Gastrocnemius medialis (tissue), 4 donors: ENCODE data around the gene SOWAHD. TPM values are rescaled to one million over a fixed set of nuclear protein-coding genes. Genes with fewer than 3 reads are reported as not detected.
"Not testable (repeated sequence)": the region's sequence is repeated elsewhere in the genome, so short reads cannot be mapped to it uniquely, and the experiment has no call there.

Experiments used
- ATAC-seq, 2 donors: fragments of 150-250 bp; one replicate each; pipeline ENCODE4 v1.9.1; 2016
- DNase-seq, 2 donors: peaks; one replicate each; pipeline ENCODE4 v3.0.0-alpha.2; 2019
- H3K27ac ChIP-seq, 4 donors: fragments of 200-600 bp; sonication (generic); 1 replicate in 1 of 4; 2 replicates in 3 of 4; pipeline ENCODE4 v1.5.1; 2016 to 2018; ENCODE audit warnings: mild to moderate bottlenecking in 2 of 4, moderate library complexity in 1 of 4
- H3K27me3 ChIP-seq, 3 donors: fragments of 200-600 bp; sonication (generic) in 2 of 3; 1 replicate in 1 of 3; 2 replicates in 2 of 3; pipeline versions ENCODE4 v1.5.1 to v1.6.0; 2016 to 2019; ENCODE audit warnings: mild to moderate bottlenecking in 1 of 3, moderate library complexity in 1 of 3
- H3K36me3 ChIP-seq, 2 donors: fragments of 200-600 bp; sonication (generic) in 1 of 2; one replicate each; pipeline ENCODE4 v1.5.1; 2017 to 2018
- H3K4me1 ChIP-seq, 2 donors: fragments of 200-600 bp; sonication (generic) in 1 of 2; one replicate each; pipeline ENCODE4 v1.5.1; 2016 to 2017; ENCODE audit warnings: mild to moderate bottlenecking in 2 of 2
- H3K4me3 ChIP-seq, 4 donors: fragments of 200-600 bp; sonication (generic) in 3 of 4; 1 replicate in 1 of 4; 2 replicates in 3 of 4; pipeline ENCODE4 v1.5.1; 2016 to 2019; ENCODE audit warnings: mild to moderate bottlenecking in 2 of 4
- H3K9me3 ChIP-seq, 3 donors: fragments of 200-600 bp; sonication (generic) in 2 of 3; 1 replicate in 1 of 3; 2 replicates in 2 of 3; pipeline ENCODE4 v1.5.1; 2016 to 2019
- CTCF ChIP-seq, 5 experiments: fragments of 450-650 bp in 3 of 5; fragments of 200-600 bp in 2 of 5; sonication (generic) in 2 of 5; IDR thresholded peaks in 4 of 5; conservative IDR thresholded peaks in 1 of 5; 1 replicate in 4 of 5; 2 replicates in 1 of 5; pipeline ENCODE4 v1.5.1; 2016 to 2019; ENCODE audit warnings: antibody characterized with exemption in 5 of 5, mild to moderate bottlenecking in 3 of 5, moderate library complexity in 3 of 5
- POLR2A ChIP-seq, 2 donors: fragments of 450-650 bp; IDR thresholded peaks; one replicate each; pipeline ENCODE4 v1.6.1; 2017; ENCODE audit warnings: antibody characterized with exemption in 2 of 2, mild to moderate bottlenecking in 2 of 2, moderate library complexity in 2 of 2
- in situ Hi-C, 4 donors: fragments of 200-750 bp; cut with MboI; loops; one replicate each; pipeline versions ENCODE4 v1.15.0 to v1.8.0; 2017; ENCODE audit warnings: low sequenced_read_pairs in 4 of 4
- intact Hi-C: fragments of 100-400 bp; cut with DNase I; formaldehyde crosslinking; loops from one replicate; pipeline ENCODE4 v1.15.1; 2023; ENCODE audit warnings: low total_unique reads
- total RNA-seq, 4 donors: library from RNA; depleted of rRNA; stranded (reverse); fragments of >200 nt; gene quantifications; one replicate each; pipeline versions ENCODE4 v1.1.0 to v1.2.3, GENCODE V29; 2016

Gene SOWAHD
- total RNA-seq, 4 donors from 2014 or later, result 0.76 TPM; not detected in 3

GRCh38 chrX:119790977-119791436 lies 32.6 kb downstream of the SOWAHD start:
- H3K9me3 ChIP-seq, result no peaks in the 10 kb centered on the region
- in situ Hi-C loops, result no loop called here
- no peaks in the 10 kb centered on the region for H3K27me3 ChIP-seq
- no peak for TF ChIP-seq POLR2A (IDR thresholded peaks at IDR 0.05)
- peaks cover 14 to 26% of the 10 kb centered on the region in 2 donors for H3K4me1 ChIP-seq
- peak overlapping the region; percentile 76 to 95 (median 82) for H3K4me3 ChIP-seq
- peak; percentile 43 to 48 for ATAC-seq
- peak in 1 of 2 donors; percentile 21 for DNase-seq
- peak overlapping the region; percentile 94 to 96 (median 96) for H3K27ac ChIP-seq
- peaks cover 0 to 12% of the 10 kb centered on the region in 2 donors for H3K36me3 ChIP-seq
- intact Hi-C loops, result loop anchor here (1.0 to 5.0 kb wide), 5 partner anchors 62 to 322 kb away; partner anchors contain the start of genes NDUFA1, NKAP, NKRF and RNF113A

- DNase-seq (peak; percentile 71 to 80), ATAC-seq (peak; percentile 98)
- Histone ChIP-seq H3K27ac (peak within 1 kb of the TSS; percentile 94 to 96 (median 96)), H3K36me3 (peaks cover 0 to 9% of the 10 kb centered on the region in 2 donors), H3K9me3 (no peaks in the 10 kb centered on the region), H3K4me1 (peaks cover 14 to 26% of the 10 kb centered on the region in 2 donors), H3K27me3 (no peaks in the 10 kb centered on the region), H3K4me3 (peak within 1 kb of the TSS; percentile 76 to 95 (median 82))
- intact Hi-C loops, result loop anchor here (1.0 to 5.0 kb wide), 5 partner anchors 62 to 323 kb away; partner anchors contain the start of genes NDUFA1, NKAP, NKRF and RNF113A
- in situ Hi-C loops, result no loop called here
- TF ChIP-seq CTCF (IDR thresholded peaks at IDR 0.05 in 4 of 5, conservative IDR thresholded peaks at IDR 0.05 in 1 of 5) (no peak), POLR2A (IDR thresholded peaks at IDR 0.05) (peak; percentile 72 to 86)
Measured at GRCh38 chrX:119791437-119792231, 33.2 kb downstream of the SOWAHD start, which contains the start of gene RPL39. Gene RPL39 (minus strand): TSS chrX:119791630. CDS start chrX:119791576, 54 bp downstream.

GRCh38 chrX:119801253-119802221 lies 43.1 kb downstream of the SOWAHD start:
- no peak for DNase-seq
- no peak overlapping the region for H3K27ac ChIP-seq
- in situ Hi-C loops (no loop called here), intact Hi-C loops (no loop called here)
- no peaks in the 10 kb centered on the region for H3K4me1 ChIP-seq
- H3K27me3 ChIP-seq, result no peaks in the 10 kb centered on the region
- no peaks in the 10 kb centered on the region for H3K9me3 ChIP-seq
- ATAC-seq, result no peak
- TF ChIP-seq POLR2A (IDR thresholded peaks at IDR 0.05) (no peak), CTCF (IDR thresholded peaks at IDR 0.05 in 4 of 5, conservative IDR thresholded peaks at IDR 0.05 in 1 of 5) (no peak)
- H3K36me3 ChIP-seq, result no peaks in the 10 kb centered on the region
- no peak overlapping the region for H3K4me3 ChIP-seq

- ATAC-seq (no peak), DNase-seq (no peak)
- intact Hi-C loops (no loop called here), in situ Hi-C loops (no loop called here)
- no peak overlapping the region for H3K27ac ChIP-seq
- H3K4me1 ChIP-seq, result no peaks in the 10 kb centered on the region
- no peaks in the 10 kb centered on the region for H3K9me3 ChIP-seq
- H3K27me3 ChIP-seq, result no peaks in the 10 kb centered on the region
- TF ChIP-seq POLR2A (IDR thresholded peaks at IDR 0.05) (no peak), CTCF (IDR thresholded peaks at IDR 0.05 in 4 of 5, conservative IDR thresholded peaks at IDR 0.05 in 1 of 5) (no peak)
- no peaks in the 10 kb centered on the region for H3K36me3 ChIP-seq
- no peak overlapping the region for H3K4me3 ChIP-seq
Measured at GRCh38 chrX:119802546-119802945, 44.2 kb downstream of the SOWAHD start.

GRCh38 chrX:119808461-119808860 lies 50.1 kb downstream of the SOWAHD start:
- intact Hi-C loops, H3K36me3 ChIP-seq, in situ Hi-C loops, H3K9me3 ChIP-seq, H3K4me3 ChIP-seq, H3K27me3 ChIP-seq, DNase-seq, H3K27ac ChIP-seq, H3K4me1 ChIP-seq, ATAC-seq: not testable (repeated sequence)
